ENCODE measurements around the gene CAPZA3.

GRCh38 chr12:18747895-18748294, 10.0 kb downstream of the CAPZA3 start:
- no peak for TF ChIP-seq CTCF (IDR thresholded peaks at IDR 0.05)
- TF ChIP-seq POLR2A (IDR thresholded peaks at IDR 0.05), result no peak
- TF ChIP-seq POLR2AphosphoS5 (IDR thresholded peaks at IDR 0.05), result no peak

Measured in transverse colon (tissue), 4 donors.